ENCODE data around the gene MFAP5. TPM values are rescaled to one million over a fixed set of nuclear protein-coding genes. Genes with fewer than 3 reads are reported as not detected.

The MFAP5 gene
- total and polyA plus RNA-seq, 10 of the 15 experiments (the other 5 are each of a cell fraction or from before 2014, with no cell fraction given): 0.06 to 0.14 (median 0.12) TPM; not detected in 7

DNA sequence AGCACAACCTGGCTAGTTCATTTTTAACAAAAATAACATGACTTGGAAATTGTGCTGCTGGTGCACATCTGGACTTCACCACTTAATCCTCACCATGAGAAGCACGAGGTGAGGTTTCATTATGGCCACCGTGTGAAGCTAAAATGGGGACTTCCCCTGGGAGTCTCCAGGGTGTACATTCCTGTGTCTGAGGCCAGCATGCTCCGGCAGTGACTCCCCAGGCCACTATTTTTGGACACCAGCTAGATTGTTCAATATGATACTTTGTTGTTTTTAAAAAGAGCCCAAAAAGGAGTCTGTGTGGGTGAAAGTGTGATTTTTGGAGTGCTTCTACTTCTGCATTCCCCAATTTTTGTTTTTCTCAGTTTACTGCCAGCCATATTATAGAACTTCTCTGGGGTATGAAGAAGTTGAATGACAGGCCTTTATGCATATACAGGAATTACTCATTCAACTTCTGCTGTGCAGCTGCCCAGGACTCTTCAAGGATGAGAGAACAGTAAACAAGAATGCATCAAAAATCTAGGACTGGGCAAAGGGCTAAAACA lies 33.1 kb downstream of the MFAP5 start:
- Histone ChIP-seq H3K27ac (ENCODE audit: control insufficient read depth, insufficient read depth) (peak overlapping the region; percentile 75), H4K20me1 (ENCODE audit: control insufficient read depth, insufficient read depth) (no peaks in the 10 kb centered on the region), H3K4me2 (ENCODE audit: control insufficient read depth, insufficient read depth) (no peak overlapping the region), H3K36me3 (ENCODE audit: control insufficient read depth in 2 of 2, insufficient read depth in 2 of 2, low read length in 1 of 2) (no peaks in the 10 kb centered on the region), H3K4me3 (no peak overlapping the region), H3K4me1 (ENCODE audit: control insufficient read depth, insufficient read depth, low read length) (peaks cover 18% of the 10 kb centered on the region), H3K9ac (ENCODE audit: control insufficient read depth, insufficient read depth, low read length) (no peak overlapping the region), H3K27me3 (replicated peaks in 1 of 2; ENCODE audit: control insufficient read depth in 2 of 2, insufficient read depth in 2 of 2, low read length in 1 of 2) (no peaks in the 10 kb centered on the region), H2AFZ (ENCODE audit: control insufficient read depth, low read depth, low read length) (no peak overlapping the region), H3K79me2 (ENCODE audit: control insufficient read depth, insufficient read depth, low read length) (no peaks in the 10 kb centered on the region), H3K9me3 (replicated peaks; ENCODE audit: control insufficient read depth, insufficient read depth, low read length) (no peaks in the 10 kb centered on the region; the same call in 2 of the 3 replicates)
- ChIA-PET CTCF (interaction anchor here (0.7 to 5.1 kb wide), 10 partner anchors 9 to 409 kb away, joined by 3 to 57 read pairs (median 10); partner anchors contain the start of gene AICDA), RAD21 (ENCODE audit: unreplicated experiment) (interaction anchor here (1.0 to 5.9 kb wide), 6 partner anchors 9 to 318 kb away, joined by 3 to 81 read pairs (median 16); partner anchors contain the start of gene AICDA), POLR2A (interaction anchor here (1.9 to 2.6 kb wide), 5 partner anchors 10 to 19 kb away, joined by 11 to 17 read pairs (median 13); partner anchors contain the start of gene AICDA), SMC1A (ENCODE audit: uncharacterized antibody, unreplicated experiment) (interaction anchor here (0.8 to 5.0 kb wide), 8 partner anchors 10 to 114 kb away, joined by 4 to 80 read pairs (median 13); partner anchors contain the start of gene AICDA)
- FAIRE-seq (peak; percentile 95), DNase-seq (ENCODE audit: low read depth, low spot score) (peak; percentile 98), ATAC-seq (peak; percentile 96)
- intact Hi-C loops (cut with micrococcal nuclease; ENCODE audit: unreplicated experiment): loop anchor here (1.0 to 5.0 kb wide), 6 partner anchors 10 to 733 kb away; no protein-coding TSS in a partner anchor
- in situ Hi-C loops (cut with MboI): loop anchor here (25.0 kb wide), 2 partner anchors 1033 to 1667 kb away; partner anchors contain the start of genes CLEC2D, EMG1, PHB2 and PTPN6
- no TSS peak for BruUV-seq (replicated peaks)
- 0% methylated on average over 3 of the region's 3 CpGs for WGBS (ENCODE audit: insufficient coverage, insufficient replicate concordance, low lambda C conversion rate, missing lambda C conversion rate)
- TF ChIP-seq MXI1 (IDR thresholded peaks at IDR 0.05; ENCODE audit: low read depth, low read length): peak; percentile 77; the same call in 1 of the 2 replicates
- TF ChIP-seq, protein P1, sequence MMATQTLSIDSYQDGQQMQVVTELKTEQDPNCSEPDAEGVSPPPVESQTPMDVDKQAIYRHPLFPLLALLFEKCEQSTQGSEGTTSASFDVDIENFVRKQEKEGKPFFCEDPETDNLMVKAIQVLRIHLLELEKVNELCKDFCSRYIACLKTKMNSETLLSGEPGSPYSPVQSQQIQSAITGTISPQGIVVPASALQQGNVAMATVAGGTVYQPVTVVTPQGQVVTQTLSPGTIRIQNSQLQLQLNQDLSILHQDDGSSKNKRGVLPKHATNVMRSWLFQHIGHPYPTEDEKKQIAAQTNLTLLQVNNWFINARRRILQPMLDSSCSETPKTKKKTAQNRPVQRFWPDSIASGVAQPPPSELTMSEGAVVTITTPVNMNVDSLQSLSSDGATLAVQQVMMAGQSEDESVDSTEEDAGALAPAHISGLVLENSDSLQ (IDR thresholded peaks at IDR 0.05): peak; percentile 97
- TF ChIP-seq, protein P2, sequence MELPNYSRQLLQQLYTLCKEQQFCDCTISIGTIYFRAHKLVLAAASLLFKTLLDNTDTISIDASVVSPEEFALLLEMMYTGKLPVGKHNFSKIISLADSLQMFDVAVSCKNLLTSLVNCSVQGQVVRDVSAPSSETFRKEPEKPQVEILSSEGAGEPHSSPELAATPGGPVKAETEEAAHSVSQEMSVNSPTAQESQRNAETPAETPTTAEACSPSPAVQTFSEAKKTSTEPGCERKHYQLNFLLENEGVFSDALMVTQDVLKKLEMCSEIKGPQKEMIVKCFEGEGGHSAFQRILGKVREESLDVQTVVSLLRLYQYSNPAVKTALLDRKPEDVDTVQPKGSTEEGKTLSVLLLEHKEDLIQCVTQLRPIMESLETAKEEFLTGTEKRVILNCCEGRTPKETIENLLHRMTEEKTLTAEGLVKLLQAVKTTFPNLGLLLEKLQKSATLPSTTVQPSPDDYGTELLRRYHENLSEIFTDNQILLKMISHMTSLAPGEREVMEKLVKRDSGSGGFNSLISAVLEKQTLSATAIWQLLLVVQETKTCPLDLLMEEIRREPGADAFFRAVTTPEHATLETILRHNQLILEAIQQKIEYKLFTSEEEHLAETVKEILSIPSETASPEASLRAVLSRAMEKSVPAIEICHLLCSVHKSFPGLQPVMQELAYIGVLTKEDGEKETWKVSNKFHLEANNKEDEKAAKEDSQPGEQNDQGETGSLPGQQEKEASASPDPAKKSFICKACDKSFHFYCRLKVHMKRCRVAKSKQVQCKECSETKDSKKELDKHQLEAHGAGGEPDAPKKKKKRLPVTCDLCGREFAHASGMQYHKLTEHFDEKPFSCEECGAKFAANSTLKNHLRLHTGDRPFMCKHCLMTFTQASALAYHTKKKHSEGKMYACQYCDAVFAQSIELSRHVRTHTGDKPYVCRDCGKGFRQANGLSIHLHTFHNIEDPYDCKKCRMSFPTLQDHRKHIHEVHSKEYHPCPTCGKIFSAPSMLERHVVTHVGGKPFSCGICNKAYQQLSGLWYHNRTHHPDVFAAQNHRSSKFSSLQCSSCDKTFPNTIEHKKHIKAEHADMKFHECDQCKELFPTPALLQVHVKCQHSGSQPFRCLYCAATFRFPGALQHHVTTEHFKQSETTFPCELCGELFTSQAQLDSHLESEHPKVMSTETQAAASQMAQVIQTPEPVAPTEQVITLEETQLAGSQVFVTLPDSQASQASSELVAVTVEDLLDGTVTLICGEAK (IDR thresholded peaks at IDR 0.05; ENCODE audit: borderline replicate concordance): no peak
- TF ChIP-seq CREB1 (IDR thresholded peaks at IDR 0.05; ENCODE audit: low read depth): peak; percentile 54; the same call in 1 of the 2 replicates
- peak; percentile 90 for TF ChIP-seq YY1 (IDR thresholded peaks at IDR 0.05; ENCODE audit: low read depth, low read length)
- no peak for TF ChIP-seq ZZZ3 (IDR thresholded peaks at IDR 0.05; ENCODE audit: control insufficient read depth, insufficient read length, low read depth)
- peak in 1 of 2 experiments; percentile 77; a peak in 1 of 4 replicates for TF ChIP-seq ETV6 (conservative IDR thresholded peaks at IDR 0.05 in 1 of 2, IDR thresholded peaks at IDR 0.05 in 1 of 2; ENCODE audit: borderline replicate concordance in 1 of 2, low read depth in 1 of 2)
- TF ChIP-seq MTA2 (IDR thresholded peaks at IDR 0.05; ENCODE audit: low read depth): peak; percentile 98
- TF ChIP-seq ASH2L (IDR thresholded peaks at IDR 0.05; ENCODE audit: borderline replicate concordance, low read depth): no peak
- no peak; the same call in 1 of the 2 replicates for TF ChIP-seq JUND (IDR thresholded peaks at IDR 0.05; ENCODE audit: low read depth, low read length)
- TF ChIP-seq EED (IDR thresholded peaks at IDR 0.05; ENCODE audit: low read depth): peak; percentile 99
- peak; percentile 75; the same call in 1 of the 2 replicates for TF ChIP-seq CHD2 (IDR thresholded peaks at IDR 0.05; ENCODE audit: borderline replicate concordance, low read depth, low read length)
- TF ChIP-seq, protein P3, sequence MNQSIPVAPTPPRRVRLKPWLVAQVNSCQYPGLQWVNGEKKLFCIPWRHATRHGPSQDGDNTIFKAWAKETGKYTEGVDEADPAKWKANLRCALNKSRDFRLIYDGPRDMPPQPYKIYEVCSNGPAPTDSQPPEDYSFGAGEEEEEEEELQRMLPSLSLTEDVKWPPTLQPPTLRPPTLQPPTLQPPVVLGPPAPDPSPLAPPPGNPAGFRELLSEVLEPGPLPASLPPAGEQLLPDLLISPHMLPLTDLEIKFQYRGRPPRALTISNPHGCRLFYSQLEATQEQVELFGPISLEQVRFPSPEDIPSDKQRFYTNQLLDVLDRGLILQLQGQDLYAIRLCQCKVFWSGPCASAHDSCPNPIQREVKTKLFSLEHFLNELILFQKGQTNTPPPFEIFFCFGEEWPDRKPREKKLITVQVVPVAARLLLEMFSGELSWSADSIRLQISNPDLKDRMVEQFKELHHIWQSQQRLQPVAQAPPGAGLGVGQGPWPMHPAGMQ (IDR thresholded peaks at IDR 0.05; ENCODE audit: borderline replicate concordance): no peak
- TF ChIP-seq TARDBP (IDR thresholded peaks at IDR 0.05; ENCODE audit: borderline replicate concordance): no peak
- TF ChIP-seq, protein P4, sequence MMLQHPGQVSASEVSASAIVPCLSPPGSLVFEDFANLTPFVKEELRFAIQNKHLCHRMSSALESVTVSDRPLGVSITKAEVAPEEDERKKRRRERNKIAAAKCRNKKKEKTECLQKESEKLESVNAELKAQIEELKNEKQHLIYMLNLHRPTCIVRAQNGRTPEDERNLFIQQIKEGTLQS (IDR thresholded peaks at IDR 0.05; ENCODE audit: borderline replicate concordance, extremely low read depth, low read depth, low read length): no peak
- no peak for TF ChIP-seq IRF4 (IDR thresholded peaks at IDR 0.05; ENCODE audit: low read depth, low read length)
